Parietal lobe (tissue), 1 donor: ENCODE results near the gene POLR2M. TPM values are rescaled to one million over a fixed set of nuclear protein-coding genes. Genes with fewer than 3 reads are reported as not detected.

Experiments used
- total RNA-seq: library from RNA; depleted of rRNA; stranded (reverse); fragments of >200 nt; gene quantifications from one replicate; pipeline ENCODE4 v1.2.3, GENCODE V29; 2014

Gene POLR2M
- 363 TPM for total RNA-seq

GRCh38 chr15:57706405-57707209 is at the start of gene POLR2M:
Gene POLR2M (plus strand): TSS chr15:57706714. CDS start chr15:57706843, 129 bp downstream.

Other genes with a start within 250 kb of the POLR2M start
- gene MYZAP, start 114.8 kb upstream of the POLR2M start, total RNA-seq = 0.63 TPM